Ovary (tissue), 9 donors: Measurements from ENCODE around the gene CTNNA3. TPM values are rescaled to one million over a fixed set of nuclear protein-coding genes. Genes with fewer than 3 reads are reported as not detected.

Experiments
- DNase-seq, 5 donors: peaks; one replicate each; pipeline ENCODE4 v3.0.0-alpha.2; 2019 to 2020
- H3K27ac ChIP-seq, 2 donors: fragments of 200-600 bp; one replicate each; pipeline versions ENCODE4 v1.5.1 to v1.8.0; 2019 to 2022
- H3K27me3 ChIP-seq: fragments of 200-600 bp; one replicate; pipeline ENCODE4 v1.8.0; 2022
- H3K36me3 ChIP-seq: fragments of 200-600 bp; sonication (generic); one replicate; pipeline ENCODE4 v1.5.1; 2019
- H3K4me1 ChIP-seq: one replicate; pipeline ENCODE4 v1.8.1; 2013; ENCODE audit warnings: mild to moderate bottlenecking, moderate library complexity; ENCODE audit not compliant: insufficient read depth
- H3K4me3 ChIP-seq: fragments of 200-600 bp; sonication (generic); one replicate; pipeline ENCODE4 v1.5.1; 2017
- H3K9me3 ChIP-seq, 2 donors: fragments of 200-600 bp in 1 of 2; sonication (generic) in 1 of 2; one replicate each; pipeline versions ENCODE4 v1.5.1 to v1.8.1; 2013 to 2019; ENCODE audit warnings: mild to moderate bottlenecking in 1 of 2, moderate library complexity in 1 of 2
- CTCF ChIP-seq, 3 donors: fragments of 450-650 bp in 2 of 3; fragments of 200-600 bp in 1 of 3; IDR thresholded peaks; one replicate each; pipeline versions ENCODE4 v1.5.1 to v1.8.0; 2016 to 2022; ENCODE audit warnings: antibody characterized with exemption in 3 of 3, mild to moderate bottlenecking in 1 of 3
- EP300 ChIP-seq: sonication (generic); formaldehyde crosslinking; IDR thresholded peaks from one replicate; pipeline ENCODE4 v1.6.1; 2017; ENCODE audit warnings: antibody characterized with exemption
- POLR2A ChIP-seq: fragments of 450-650 bp; IDR thresholded peaks from one replicate; pipeline ENCODE4 v1.6.1; 2017; ENCODE audit warnings: antibody characterized with exemption, mild to moderate bottlenecking, moderate library complexity
- WGBS, 3 donors: extraction: QIAGEN DNeasy Blood & Tissue Kit in 1 of 3; methylation state at CpG; one replicate each; pipeline versions ENCODE4 v1.1.5 to v1.1.7; 2013 to 2017; 5-methylcytosine and 5-hydroxymethylcytosine counted together
- intact Hi-C, 4 donors: fragments of 100-400 bp; cut with DNase I; formaldehyde crosslinking; loops; one replicate each; pipeline versions ENCODE4 v1.11.0 to v1.15.1; 2022 to 2023
- polyA plus RNA-seq, 2 donors: library from polyadenylated mRNA; stranded (reverse); fragments of 200-250 nt in 1 of 2; fragments of 350-450 nt in 1 of 2; fragmentation: Illumina TruSeq in 1 of 2; extraction: RNeasy Lipid Tissue Mini Kit (QIAGEN cat#74804) in 1 of 2; gene quantifications; one replicate each; pipeline ENCODE4 v1.2.3, GENCODE V29; 2013 to 2014
- total RNA-seq, 7 donors: library from RNA; depleted of rRNA in 2 of 7; stranded (reverse); fragments of >200 nt in 2 of 7; fragmentation: NEBNext Ultra II Directional in 3 of 7; extraction: Animal tissue kit (Norgen Biotek cat#: 25700) in 3 of 7; gene quantifications; one replicate each; pipeline versions ENCODE4 v1.1.0 to v1.2.4, GENCODE V29; 2016 to 2023
- donor health status: DM: no; HTN: no; CAD: no; lungs with moderate emphysema.
- donor health status: DM: no; HTN: no; CAD: no.
- donor health status: Bipolar disorder and iron deficiency.
- donor health status: DM: yes; HTN: yes; CAD: no.
- donor health status: DM: no; HTN: no; CAD: no.
- donor health status: DM: yes; HTN: yes; CAD: no.

The CTNNA3 gene
- total and polyA plus RNA-seq, 9 donors = 1.9 to 9.7 (median 4.0) TPM

- no peaks in the 10 kb centered on the region for H3K9me3 ChIP-seq
- H3K4me3 ChIP-seq = no peak overlapping the region
- intact Hi-C loops = no loop called here
- no peaks in the 10 kb centered on the region for H3K27me3 ChIP-seq
- no peaks in the 10 kb centered on the region for H3K36me3 ChIP-seq
- TF ChIP-seq CTCF (IDR thresholded peaks at IDR 0.05) = no peak
- no peak for TF ChIP-seq POLR2A
- TF ChIP-seq EP300 = no peak
- no peak overlapping the region for H3K27ac ChIP-seq
- no peak for DNase-seq
- 90 to 94% (median 93%) methylated on average over 1 of the region's 1 CpG for WGBS, 3 donors
- no peaks in the 10 kb centered on the region for H3K4me1 ChIP-seq
Observed at GRCh38 chr10:67622984-67623383, 73.0 kb downstream of the CTNNA3 start.

GRCh38 chr10:67622511-67622910 lies 73.5 kb downstream of the CTNNA3 start:
- intact Hi-C loops = no loop called here
- Histone ChIP-seq H3K4me3 (no peak overlapping the region), H3K36me3 (no peaks in the 10 kb centered on the region), H3K27me3 (no peaks in the 10 kb centered on the region), H3K4me1 (no peaks in the 10 kb centered on the region), H3K9me3 (no peaks in the 10 kb centered on the region), H3K27ac (no peak overlapping the region)
- DNase-seq = no peak
- TF ChIP-seq EP300 = no peak
- no peak for TF ChIP-seq CTCF (IDR thresholded peaks at IDR 0.05)
- no peak for TF ChIP-seq POLR2A
- 81 to 98% (median 88%) methylated on average over 1 of the region's 1 CpG for WGBS, 3 donors

GRCh38 chr10:67621834-67622233 lies 74.2 kb downstream of the CTNNA3 start:
- WGBS, 3 donors = 65 to 83% (median 79%) methylated on average over 3 of the region's 3 CpGs
- no peak for DNase-seq
- no peak overlapping the region for H3K4me3 ChIP-seq
- intact Hi-C loops = no loop called here
- no peaks in the 10 kb centered on the region for H3K4me1 ChIP-seq
- no peak overlapping the region for H3K27ac ChIP-seq
- H3K27me3 ChIP-seq = no peaks in the 10 kb centered on the region
- TF ChIP-seq EP300 = no peak
- no peak for TF ChIP-seq CTCF (IDR thresholded peaks at IDR 0.05)
- no peak for TF ChIP-seq POLR2A
- H3K9me3 ChIP-seq = no peaks in the 10 kb centered on the region
- no peaks in the 10 kb centered on the region for H3K36me3 ChIP-seq

GRCh38 chr10:67618116-67618515 lies 77.9 kb downstream of the CTNNA3 start:
- Histone ChIP-seq H3K9me3 (no peaks in the 10 kb centered on the region), H3K4me3 (no peak overlapping the region)
- TF ChIP-seq CTCF (IDR thresholded peaks at IDR 0.05) = no peak
- TF ChIP-seq POLR2A = no peak
- TF ChIP-seq EP300 = no peak

More at GRCh38 chr10:67618116-67618515, 77.9 kb downstream of the CTNNA3 start:
- DNase-seq = no peak
- WGBS, 3 donors = 40 to 47% (median 47%) methylated on average over 3 of the region's 3 CpGs
- intact Hi-C loops = no loop called here
- no peak overlapping the region for H3K27ac ChIP-seq
- H3K4me1 ChIP-seq = no peaks in the 10 kb centered on the region
- H3K27me3 ChIP-seq = no peaks in the 10 kb centered on the region
- no peaks in the 10 kb centered on the region for H3K36me3 ChIP-seq
